KG1 (cell line): ENCODE measurements around the gene RAPGEF1.

Source experiments
- DNase-seq: peaks from one replicate; lab custom pipeline; 2025; lab: John Stamatoyannopoulos, UW

RAPGEF1 gene

GRCh38 chr9:131587331-131587730 lies 152.5 kb downstream of the RAPGEF1 start:
- no peak for DNase-seq

GRCh38 chr9:131585375-131585774 lies 154.5 kb downstream of the RAPGEF1 start:
- DNase-seq, result peak; percentile 60

GRCh38 chr9:131584858-131585257 lies 155.0 kb downstream of the RAPGEF1 start:
- DNase-seq, result peak; percentile 19

GRCh38 chr9:131583836-131584555 lies 155.9 kb downstream of the RAPGEF1 start:
- DNase-seq, result no peak

- no peak for DNase-seq
Measured at GRCh38 chr9:131583337-131583645, 156.6 kb downstream of the RAPGEF1 start.

GRCh38 chr9:131582466-131583336 lies 157.2 kb downstream of the RAPGEF1 start:
- DNase-seq, result no peak

- DNase-seq, result no peak
Measured at GRCh38 chr9:131582056-131582455, 157.8 kb downstream of the RAPGEF1 start.

- DNase-seq, result no peak
Measured at GRCh38 chr9:131580358-131580757, 159.5 kb downstream of the RAPGEF1 start.

- DNase-seq, result no peak
Measured at GRCh38 chr9:131579789-131580211, 160.1 kb downstream of the RAPGEF1 start.

- DNase-seq, result peak; percentile 79
Measured at GRCh38 chr9:131578731-131579504, 161.0 kb downstream of the RAPGEF1 start.

- DNase-seq, result no peak
Measured at GRCh38 chr9:131578021-131578420, 161.9 kb downstream of the RAPGEF1 start.

GRCh38 chr9:131577005-131578000 lies 162.6 kb downstream of the RAPGEF1 start:
- no peak for DNase-seq

GRCh38 chr9:131575946-131576853 lies 163.7 kb downstream of the RAPGEF1 start:
- DNase-seq, result no peak

- no peak for DNase-seq
Measured at GRCh38 chr9:131574730-131575640, 164.9 kb downstream of the RAPGEF1 start.

GRCh38 chr9:131567910-131568309 lies 172.0 kb downstream of the RAPGEF1 start:
- DNase-seq, result no peak

GRCh38 chr9:131566158-131566557 lies 173.7 kb downstream of the RAPGEF1 start:
- DNase-seq, result no peak

- DNase-seq, result no peak
Measured at GRCh38 chr9:131565369-131565768, 174.5 kb downstream of the RAPGEF1 start.

- DNase-seq, result no peak
Measured at GRCh38 chr9:131562032-131562959, 177.6 kb downstream of the RAPGEF1 start.
